Activated CD4-positive, CD25-positive, alpha-beta regulatory T cell treated with anti-CD3 and anti-CD28 coated beads, Interleukin-2, amount 50 U/mL, for 24 hours (primary cell): ENCODE measurements around the gene AGT.
"Not testable (repeated sequence)": the region's sequence is repeated elsewhere in the genome, so short reads cannot be mapped to it uniquely, and the experiment has no call there.

Source experiments
- ATAC-seq, 2 donors: fragments of 150-1000 bp; cut with Tn5 transposase; one replicate each; pipeline ENCODE4 v1.10.0; 2021; ENCODE audit warnings: mild to moderate bottlenecking in 1 of 2, moderate library complexity in 1 of 2

Gene AGT

DNA sequence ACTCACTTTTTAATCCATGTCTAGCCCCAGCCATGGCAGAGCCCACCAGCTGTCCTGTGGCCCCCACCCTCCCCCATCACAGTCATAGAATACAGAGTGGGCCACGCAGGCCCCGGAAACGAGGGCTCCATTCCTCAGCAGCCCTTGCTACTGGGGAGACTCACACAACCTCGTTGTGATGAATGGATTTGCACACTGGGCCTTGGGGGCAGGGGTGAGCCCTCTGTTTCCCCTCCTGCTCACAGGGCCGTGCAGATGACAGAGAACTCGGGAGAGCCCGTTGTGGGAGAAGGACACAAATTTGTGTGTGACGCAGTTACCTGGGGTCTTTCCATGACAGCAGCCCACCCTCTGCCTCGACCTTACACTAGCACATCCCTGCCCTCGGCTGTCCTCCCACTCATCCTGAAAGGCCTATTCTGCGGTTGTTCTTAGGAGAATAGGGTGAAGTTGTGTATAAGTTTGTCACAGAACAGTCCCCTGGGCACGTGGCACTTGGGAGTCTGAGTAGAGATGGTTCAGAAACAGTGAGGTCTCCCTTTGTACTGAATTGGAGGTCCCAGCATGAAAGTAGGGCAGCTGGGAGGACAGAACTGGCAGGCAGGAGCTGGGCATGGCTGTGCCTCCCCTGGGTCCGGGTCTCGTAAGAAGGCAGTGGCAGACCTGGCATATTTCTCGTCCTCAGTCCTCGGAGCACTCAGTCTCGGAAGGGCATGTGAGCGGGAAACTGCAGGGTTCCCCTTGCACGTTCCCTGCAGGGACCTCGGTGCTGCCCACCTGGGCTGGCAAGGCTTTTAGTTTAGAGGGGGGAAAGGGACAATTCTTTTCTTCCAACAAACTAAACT, 6.8 kb downstream of the AGT start:
- no peak for ATAC-seq

DNA sequence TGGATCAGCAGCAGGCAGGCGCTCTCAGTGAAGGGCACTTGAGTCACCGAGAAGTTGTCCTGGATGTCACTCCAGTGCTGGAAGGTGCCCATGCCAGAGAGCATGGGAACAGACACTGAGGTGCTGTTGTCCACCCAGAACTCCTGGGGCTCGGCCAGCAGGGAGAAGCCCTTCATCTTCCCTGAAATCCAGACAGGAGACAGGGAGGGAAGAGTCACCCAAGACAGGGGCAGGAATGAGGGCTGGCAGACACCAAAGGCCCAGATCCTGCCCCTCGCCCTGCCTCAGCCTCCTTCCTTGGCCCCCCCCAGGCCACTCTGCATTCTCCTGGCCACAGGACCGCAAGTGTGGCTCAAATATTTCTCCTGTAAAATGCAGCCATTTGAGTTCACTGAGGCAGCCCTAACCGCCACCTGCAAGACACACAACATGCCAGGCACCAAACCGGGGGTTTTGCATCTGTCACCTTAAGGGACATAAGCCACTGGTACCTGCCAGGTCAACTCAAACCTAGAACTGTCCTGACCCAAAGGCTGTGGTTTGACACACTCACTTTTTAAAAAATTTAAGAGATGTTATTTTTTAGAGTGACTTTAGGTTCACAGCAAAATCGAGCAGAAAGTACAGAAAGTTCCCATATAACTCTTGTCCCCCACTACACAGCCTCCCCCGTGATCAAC, 7.8 kb downstream of the AGT start:
- no peak for ATAC-seq

DNA sequence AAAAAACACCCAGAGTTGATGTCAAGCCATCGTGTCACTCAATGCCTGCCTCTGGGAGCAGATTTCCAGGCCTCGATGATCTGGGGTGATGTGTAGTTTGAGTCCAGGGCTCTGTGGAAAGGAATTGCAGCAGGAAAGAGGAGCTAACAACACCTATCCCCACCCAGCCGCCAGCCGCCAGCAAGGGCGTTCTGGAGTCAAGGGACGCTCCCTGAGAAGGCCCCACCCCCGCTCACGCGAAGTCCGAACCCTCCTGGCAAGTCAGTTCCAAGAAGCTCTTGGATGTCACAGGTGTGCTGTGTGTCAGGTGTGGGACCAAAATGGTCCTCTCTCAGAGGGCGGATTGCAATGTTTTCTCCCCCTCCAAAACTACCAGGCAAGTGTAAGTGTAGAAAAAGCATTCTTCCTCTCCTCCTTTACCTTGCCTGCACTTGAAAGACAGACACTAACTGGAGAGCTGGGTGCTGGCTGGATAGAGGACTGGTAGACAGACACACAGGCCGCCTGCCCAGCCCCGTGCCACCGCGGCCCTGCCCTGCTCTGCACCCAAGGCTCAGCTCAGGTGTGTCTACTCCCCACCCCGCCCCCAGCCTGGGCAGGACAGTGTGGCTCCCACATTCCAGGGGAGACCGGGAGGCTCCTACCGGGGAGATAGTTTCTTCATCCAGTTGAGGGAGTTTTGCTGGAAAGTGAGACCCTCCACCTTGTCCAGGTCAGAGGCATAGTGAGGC, 8.5 kb downstream of the AGT start:
- no peak for ATAC-seq

DNA sequence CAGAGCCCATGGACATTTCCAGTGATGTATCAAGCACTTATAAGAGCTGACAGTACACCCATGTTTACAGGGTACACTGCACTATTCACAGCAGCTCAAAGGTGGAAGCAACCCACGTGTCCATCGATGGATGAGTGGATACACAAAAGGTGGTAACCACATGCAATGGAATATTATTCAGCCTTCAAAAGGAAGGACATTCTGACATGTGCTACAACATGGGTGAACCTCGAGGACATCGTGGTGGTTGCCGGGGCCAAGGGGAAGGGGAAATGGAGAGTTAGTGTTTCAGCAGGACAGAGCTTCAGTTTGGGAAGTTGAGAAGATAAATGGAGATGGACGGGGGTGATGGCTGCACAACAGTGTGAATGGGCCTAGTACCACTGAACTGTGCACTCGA, 9.1 kb downstream of the AGT start:
- ATAC-seq: no peak

DNA sequence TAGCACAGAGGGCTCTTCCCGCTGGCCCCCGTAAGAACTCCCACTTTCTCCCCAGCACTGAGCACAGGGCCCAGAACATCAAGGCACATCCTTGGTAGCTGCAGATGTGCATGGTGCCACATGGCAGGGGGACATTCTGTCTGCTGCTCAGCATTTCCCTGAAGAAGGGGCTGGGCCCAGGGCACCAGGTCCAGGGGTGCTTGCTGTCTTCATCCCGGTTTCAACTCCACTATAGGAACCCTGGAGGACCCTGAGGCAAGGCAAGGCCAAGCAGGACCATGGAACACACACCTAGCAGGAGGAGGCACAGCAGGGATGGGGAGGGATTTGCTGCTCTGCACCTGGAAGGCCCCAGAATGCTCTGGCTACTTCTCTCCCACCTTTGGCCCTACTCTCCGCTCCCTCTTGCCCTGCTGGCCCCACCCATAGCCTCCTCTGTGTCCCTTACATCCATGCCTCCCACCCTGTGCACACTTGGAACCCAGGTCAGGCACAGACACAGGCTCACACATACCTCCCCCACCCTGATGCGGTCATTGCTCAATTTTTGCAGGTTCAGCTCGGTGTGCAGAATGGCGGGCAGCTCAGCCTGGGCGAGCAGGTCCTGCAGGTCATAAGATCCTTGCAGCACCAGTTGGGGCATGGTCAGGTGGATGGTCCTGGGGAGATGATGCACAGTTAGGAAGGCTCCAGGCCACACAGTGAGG, 10.1 kb downstream of the AGT start:
- no peak for ATAC-seq

DNA sequence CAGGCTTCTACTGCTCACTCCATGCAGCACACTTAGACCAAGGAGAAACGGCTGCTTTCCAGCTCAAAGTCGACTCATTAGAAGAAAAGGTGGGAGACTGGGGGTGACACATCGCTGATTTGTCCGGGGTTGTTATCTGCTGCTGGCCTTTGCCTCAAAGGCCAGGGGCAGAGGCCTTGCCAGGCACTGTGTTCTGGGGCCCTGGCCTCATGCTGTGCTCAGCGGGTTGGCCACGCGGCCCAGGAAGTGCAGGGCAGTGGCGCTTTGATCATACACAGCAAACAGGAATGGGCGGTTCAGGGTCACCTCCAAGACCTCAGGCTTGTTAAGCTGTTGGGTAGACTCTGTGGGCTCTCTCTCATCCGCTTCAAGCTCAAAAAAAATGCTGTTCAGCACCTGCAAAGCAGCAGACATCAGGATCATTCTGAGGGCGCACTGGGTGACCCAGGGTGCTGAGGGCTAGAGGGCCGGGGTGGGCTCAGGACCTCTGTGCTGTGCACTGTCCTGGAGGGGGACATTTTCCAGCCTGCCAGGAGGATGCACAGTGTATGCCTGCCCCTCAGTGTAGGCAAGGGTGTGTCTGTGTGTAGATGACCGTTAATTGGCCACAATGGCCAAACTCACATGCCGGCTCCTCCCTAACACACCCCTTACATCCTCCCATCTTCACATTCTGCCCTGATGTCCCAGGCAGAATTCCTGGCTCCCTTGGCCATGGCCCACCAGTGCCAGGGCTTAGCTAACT, 10.8 kb downstream of the AGT start:
- no peak for ATAC-seq

DNA sequence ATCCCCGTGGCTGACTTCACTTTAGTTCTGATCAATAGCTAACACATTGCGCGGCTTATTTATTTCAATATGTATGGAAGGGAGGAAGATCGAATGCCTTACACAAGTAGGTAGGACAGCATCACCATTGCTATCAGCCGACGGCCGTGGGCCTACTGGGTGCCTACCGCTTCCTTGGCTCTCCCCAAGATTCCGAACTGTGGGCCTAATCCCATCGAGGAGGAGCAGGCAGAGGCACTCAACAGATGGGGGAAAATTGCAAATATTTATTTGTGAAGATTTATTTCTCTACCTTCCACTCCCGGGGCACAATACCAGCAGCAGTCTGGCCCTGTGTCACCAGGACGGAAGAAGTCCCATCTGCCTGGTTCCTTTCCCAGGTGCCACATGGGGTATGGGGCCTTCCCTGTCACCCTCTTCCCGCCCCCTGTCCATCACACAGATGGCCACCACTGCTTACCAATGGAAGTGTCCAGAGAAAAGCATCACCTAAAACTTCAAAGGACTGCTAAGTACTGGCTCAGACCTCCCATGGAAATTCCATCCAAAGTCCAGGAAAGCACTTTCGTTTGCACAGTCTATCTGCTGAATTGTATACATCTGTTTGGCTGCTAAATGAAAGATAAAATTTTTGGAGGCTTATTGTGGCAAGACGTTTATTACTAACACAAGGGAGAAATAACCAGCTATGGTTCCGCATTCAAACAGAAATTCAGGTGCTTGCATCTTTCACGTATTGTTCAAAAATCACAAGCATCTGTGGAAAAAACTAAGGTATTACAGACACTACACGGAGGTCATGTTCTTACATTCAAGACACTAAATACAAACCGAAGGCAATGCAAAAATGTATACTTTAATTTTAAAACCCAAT, 11.8 kb downstream of the AGT start:
- no peak for ATAC-seq

DNA sequence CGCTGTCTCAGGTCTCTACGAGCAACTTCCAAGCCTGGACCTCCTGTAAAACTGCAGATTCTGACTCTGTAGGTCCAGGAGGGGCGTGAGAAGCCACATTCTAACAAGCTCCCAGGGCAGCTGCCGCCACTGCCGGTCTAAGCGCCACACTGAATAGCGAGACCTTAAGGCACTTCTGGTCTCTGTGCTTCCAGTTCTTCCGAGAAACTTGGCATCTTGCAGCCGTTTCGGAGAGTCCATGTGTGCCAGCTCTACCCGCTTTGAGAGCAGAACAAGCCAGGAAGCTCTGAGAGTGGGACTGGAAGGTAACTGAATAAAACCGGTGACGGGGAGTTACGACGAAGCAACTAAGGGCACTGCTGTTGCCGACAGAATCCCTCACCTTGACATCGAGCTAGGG, 12.5 kb downstream of the AGT start:
- no peak for ATAC-seq

DNA sequence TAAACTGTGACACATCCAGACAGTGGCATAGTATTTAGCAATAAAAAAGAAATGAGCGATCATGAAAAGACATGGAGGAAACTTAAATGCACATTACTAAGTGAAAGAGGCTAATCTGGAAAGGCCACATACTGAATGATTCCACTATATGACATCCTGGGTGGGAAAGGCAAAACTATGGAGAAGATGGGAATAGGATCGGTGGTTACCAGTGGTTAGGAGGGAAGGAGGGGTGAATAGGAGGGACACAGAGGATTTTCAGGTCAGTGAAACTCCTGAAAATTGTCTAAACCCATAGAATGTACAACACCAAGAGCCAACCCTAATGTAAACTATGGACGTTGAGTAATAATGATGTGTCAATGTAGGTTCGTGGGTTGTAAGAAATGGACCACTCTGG, 13.8 kb downstream of the AGT start:
- no peak for ATAC-seq

DNA sequence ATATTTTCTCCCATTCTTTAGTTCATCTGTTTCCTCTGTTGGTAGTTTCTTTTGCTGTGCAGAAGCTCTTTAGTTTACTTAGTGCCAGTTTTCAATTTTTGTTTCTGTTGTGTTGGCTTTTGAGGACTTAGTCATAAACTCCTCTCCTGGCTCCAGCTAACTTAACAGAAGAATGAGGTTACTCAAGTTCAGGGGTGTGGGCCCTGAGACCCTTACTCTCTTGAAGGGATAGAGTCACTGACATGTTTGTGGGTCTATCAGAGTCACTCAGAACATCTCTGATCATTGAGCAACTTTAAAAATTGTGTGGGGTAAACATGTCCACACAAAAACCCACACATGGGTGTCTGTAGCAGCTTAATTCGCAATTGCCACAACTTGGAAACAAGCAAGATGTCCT, 14.2 kb downstream of the AGT start:
- no peak for ATAC-seq

DNA sequence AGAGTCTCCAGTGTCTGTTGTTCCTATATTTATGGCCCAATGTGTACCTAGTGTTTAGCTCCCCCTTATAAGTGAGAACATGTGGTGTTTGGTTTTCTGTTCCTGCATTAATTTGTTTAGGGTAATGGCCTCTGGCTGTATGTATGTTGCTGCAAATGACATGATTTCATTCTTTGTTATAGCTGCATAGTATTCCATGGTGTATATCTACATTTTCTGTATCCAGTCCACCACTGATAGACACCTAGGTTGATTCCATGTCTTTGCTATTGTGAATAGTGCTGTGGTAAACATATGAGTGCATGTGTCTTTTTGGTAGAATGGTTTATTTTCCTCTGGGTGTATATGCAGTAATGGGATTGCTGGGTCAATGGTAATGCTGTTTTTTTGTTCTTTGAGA, 15.0 kb downstream of the AGT start:
- ATAC-seq: not testable (repeated sequence)

DNA sequence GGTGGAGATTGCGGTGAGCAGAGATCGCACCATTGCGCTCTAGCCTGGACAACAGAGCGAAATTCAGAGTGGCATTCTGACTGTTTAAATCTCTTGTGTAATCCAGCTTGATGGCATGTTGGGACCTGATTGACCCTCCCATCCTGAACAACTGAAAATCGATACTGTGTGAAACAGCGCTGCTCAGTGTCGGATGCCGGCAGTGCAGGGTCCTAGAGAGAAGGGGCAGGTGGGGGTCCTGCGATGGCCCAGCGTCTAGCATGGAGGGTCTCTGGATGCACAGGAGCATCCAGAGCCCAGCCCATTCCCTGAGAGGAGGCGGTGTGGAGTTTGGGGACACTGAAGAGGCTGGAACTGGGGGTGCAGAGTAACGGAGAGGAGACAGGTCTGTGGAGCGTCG, 15.8 kb downstream of the AGT start:
- ATAC-seq: no peak

DNA sequence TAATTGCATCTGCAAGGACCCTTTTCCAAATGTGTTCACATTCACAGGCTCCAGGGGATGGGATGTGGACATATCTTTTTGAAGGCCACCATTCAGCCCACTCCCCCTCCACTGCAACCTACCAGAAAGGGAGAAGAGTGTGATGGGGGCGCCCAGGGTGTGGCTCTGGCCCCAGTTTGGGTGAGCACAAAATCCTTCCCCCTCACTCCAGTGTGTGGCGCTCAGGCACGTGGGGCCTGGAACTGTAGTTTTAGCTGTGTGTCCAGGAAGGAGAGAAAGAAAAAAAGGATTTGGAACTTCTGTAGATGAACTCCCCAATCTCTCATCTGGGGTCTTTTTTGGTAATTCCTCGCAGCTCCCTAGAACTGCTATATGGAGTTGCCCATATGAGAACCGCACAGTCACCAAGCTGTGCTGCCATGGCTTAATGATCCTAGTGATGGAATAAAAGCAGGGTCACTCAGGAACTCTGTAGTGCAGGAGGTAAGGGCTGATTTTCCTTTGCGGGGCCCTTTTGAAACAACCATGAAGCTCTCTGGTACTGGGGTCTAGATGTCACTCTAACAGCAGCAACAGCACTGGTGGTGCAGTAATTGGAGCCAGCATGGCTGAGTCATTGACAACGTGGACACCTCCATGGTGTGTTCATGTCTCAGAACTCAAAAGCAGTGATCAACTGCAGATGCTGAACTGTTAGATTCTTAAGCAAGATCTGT, 17.0 kb downstream of the AGT start:
- ATAC-seq: no peak

DNA sequence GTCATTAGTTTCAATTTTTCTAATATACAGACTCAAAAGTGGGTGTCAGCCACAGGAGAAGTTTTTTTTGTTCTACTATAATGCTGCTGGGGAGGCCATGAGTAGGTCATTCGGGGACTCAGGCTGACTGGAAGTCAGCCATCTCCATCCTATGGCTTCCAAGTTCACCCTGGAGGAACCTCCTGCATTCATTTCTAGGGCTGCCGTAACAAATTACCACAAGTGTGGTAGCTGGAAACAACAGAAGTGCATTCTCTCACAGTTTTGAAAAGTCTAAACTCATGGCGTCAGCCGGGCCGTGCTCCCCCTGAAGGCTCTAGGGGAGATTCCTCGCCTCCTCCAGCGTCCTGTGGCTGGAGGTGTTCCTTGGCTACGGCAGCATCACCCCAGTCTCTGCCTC, 17.7 kb downstream of the AGT start:
- no peak for ATAC-seq

DNA sequence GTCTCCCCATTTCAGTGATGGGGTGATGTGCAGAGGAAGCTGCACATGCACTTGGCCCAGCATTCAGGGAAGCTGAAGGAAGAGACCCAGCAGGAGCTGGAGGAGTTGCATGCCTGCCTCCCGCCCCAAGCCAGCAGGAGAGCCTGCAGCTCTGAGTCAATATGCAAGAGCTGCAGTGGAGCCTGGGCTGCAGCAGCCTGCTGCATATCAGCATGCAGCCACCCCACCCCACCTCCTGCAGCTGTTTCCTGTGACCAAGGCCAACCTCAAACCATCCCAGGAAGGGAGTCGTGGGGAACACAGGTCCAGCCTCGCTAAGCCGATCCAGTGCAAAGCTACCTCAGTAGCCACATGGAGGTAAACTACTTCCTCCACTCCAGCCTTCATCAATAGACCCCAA, 18.9 kb downstream of the AGT start:
- peak in 1 of 2 donors; percentile 24 for ATAC-seq

DNA sequence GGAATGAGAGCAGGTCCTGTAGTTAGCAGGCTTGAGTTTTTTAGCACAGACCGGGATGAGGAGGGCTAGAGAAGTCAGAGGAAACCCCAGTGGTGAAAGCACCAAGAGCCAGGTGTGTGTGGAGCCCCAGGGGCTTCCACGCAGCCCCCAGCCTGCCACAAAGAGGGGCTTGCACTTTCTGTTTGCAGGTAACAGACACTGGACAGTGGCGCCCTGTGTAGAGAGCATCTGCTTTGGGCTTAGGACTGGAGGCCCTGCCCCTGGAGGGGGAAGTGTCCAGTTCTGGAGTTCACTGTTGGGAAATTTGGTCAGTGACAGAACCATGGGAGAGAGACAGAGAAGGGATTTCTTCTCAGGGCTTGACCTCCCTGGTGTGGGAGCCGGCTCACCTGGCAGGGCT, 19.5 kb downstream of the AGT start:
- ATAC-seq: no peak

DNA sequence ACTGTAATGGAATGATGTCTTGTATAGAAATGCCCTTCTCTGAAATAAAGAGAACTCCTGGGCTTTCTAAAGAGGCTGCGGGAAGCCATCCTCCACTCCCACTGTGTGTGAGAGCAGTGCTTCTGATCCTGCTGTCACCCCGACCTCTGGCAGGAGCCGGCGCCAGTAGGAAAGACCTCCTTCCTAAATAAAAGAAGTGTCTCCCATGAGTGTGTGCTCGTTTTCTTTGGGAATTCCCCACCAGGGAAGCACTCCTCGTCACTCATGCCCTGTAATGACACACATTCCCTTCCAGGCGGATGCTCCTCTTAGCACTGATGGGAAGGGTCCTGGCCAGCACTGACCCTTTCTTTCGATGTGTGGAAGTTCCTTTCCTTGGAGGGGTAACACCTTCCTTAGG, 20.1 kb downstream of the AGT start:
- no peak for ATAC-seq

DNA sequence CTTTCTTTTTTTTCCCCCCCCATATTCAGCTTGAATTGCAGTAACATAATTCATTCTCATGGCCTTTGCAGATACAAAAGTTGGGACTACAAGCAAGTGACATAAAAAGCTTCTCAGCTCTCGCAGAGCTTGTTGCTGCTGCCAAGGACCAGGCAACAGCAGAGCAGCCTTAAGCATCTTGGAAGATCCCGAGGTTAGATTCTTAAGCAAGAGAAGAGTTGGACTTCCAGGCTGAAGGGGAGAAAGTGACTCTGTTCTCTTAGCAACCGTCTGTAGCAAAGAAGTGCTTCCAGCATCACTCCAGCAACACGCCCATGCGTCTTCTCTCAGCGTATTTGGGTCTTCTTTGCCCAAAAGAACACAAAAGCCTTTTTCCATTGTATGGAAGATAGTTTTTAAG, 20.7 kb downstream of the AGT start:
- no peak for ATAC-seq

DNA sequence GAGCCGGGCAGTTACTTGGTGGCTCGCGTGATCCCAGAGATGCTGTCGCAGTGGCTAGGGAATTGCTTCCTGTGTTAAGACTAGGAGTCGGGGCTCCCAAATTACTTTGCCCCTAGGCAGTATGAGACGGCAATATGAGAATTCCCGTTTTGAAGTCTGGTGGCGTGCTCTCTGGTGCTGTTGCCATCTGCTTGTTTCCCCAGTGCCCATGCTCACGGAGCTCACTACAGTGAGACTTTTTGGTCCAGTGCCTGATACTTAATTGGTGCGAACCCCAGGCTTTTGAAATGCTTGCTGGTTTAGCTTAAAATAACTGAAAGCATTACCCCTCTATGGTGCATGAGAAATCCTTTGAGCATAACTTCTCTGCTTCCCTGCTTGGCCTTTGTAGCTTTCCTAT, 22.3 kb downstream of the AGT start:
- no peak for ATAC-seq

DNA sequence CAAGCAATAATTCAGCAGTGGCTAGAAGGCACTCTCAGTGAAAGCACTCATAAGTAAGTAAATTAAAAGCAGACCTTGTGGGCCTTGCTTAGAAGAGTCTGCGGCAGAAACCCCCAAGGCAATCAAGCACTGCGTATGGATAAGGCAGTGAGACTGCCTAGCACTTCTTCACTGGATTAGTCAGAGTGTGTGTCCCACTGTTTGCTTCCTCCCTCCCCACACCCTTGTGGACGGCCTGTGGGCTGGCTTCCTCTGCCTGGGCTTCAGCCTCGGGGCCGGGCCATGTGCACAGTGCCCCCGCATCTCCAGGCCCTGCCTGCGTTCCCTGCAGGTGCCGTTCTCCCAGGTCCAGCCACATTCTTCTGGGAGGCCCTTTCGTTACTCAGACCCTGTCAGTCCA, 23.8 kb downstream of the AGT start:
- no peak for ATAC-seq

DNA sequence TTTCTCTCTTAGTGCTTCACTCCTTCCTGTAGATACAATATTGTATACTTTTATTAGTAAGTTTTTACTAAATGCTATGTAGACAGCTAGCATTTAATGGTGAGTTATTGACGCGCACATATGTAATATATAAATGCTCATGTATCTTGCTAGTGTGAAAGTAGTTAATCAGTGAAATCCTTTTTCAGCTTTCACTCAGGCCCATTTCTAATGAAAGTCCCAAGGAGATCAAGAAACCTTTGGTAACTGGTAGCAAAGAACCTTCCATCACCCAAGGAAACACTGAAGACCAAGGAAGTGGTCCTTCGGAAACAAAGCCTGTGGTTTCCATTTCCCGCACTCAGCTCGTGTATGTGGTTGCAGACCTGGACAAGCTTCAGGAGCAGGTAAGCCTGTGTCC, 27.2 kb downstream of the AGT start:
- no peak for ATAC-seq
